Keratinocyte (primary cell): ENCODE measurements around the gene SCAI. TPM values are rescaled to one million over a fixed set of nuclear protein-coding genes. Genes with fewer than 3 reads are reported as not detected.

Source experiments
- DNase-seq: peaks from one replicate; pipeline ENCODE4 v3.0.0-alpha.2; 2011; ENCODE audit warnings: low read depth, missing footprints, low spot score
- FAIRE-seq: peaks from 2 replicates; lab custom pipeline; 2011; peaks lifted over from hg19 to GRCh38; lab: Jason Lieb, UNC
- H2AFZ ChIP-seq: 2 replicates; pipeline ENCODE4 v1.6.0; 2012; ENCODE audit warnings: low read length, control low read depth, inconsistent platforms; ENCODE audit not compliant: control insufficient read depth
- H3K27ac ChIP-seq: 2 replicates; pipeline ENCODE4 v1.5.1; 2011; ENCODE audit warnings: low read length; ENCODE audit not compliant: control insufficient read depth, insufficient read depth
- H3K27me3 ChIP-seq: 3 replicates; pipeline ENCODE4 v1.6.0; 2011; ENCODE audit warnings: low read length; ENCODE audit not compliant: control insufficient read depth, insufficient read depth; ENCODE audit errors: extremely low read depth
- H3K36me3 ChIP-seq, 2 experiments: 2 replicates in 1 of 2; 3 replicates in 1 of 2; pipeline ENCODE4 v1.5.1; 2011; ENCODE audit warnings: low read length in 2 of 2, mild to moderate bottlenecking in 1 of 2; ENCODE audit not compliant: control insufficient read depth in 2 of 2, insufficient read depth in 2 of 2; ENCODE audit errors: extremely low read depth in 1 of 2
- H3K4me1 ChIP-seq: 3 replicates; pipeline ENCODE4 v1.5.1; 2011; ENCODE audit warnings: low read length; ENCODE audit not compliant: control insufficient read depth, insufficient read depth; ENCODE audit errors: extremely low read depth
- H3K4me2 ChIP-seq: 3 replicates; pipeline ENCODE4 v1.6.0; 2011; ENCODE audit warnings: low read depth, low read length; ENCODE audit not compliant: control insufficient read depth, insufficient read depth; ENCODE audit errors: extremely low read depth
- H3K4me3 ChIP-seq, 3 experiments: fragments of 200-600 bp in 1 of 3; sonication (generic) in 1 of 3; 2 replicates in 2 of 3; 3 replicates in 1 of 3; pipeline ENCODE4 v1.5.1; 2011 to 2016; ENCODE audit warnings: low read length in 3 of 3, mild to moderate bottlenecking in 3 of 3, control low read depth in 2 of 3, inconsistent platforms in 1 of 3, low read depth in 1 of 3, mixed read lengths in 1 of 3, mixed run types in 1 of 3, moderate library complexity in 1 of 3; ENCODE audit not compliant: control insufficient read depth in 2 of 3, insufficient read depth in 2 of 3; ENCODE audit errors: extremely low read depth in 1 of 3
- H3K79me2 ChIP-seq: 2 replicates; pipeline ENCODE4 v1.6.0; 2012; ENCODE audit warnings: low read length; ENCODE audit not compliant: control insufficient read depth, insufficient read depth
- H3K9ac ChIP-seq: 3 replicates; pipeline ENCODE4 v1.6.0; 2011; ENCODE audit warnings: low read length; ENCODE audit not compliant: control insufficient read depth, insufficient read depth; ENCODE audit errors: extremely low read depth
- H3K9me1 ChIP-seq: 3 replicates; pipeline ENCODE4 v1.6.0; 2011; ENCODE audit warnings: low read length; ENCODE audit not compliant: control insufficient read depth, insufficient read depth; ENCODE audit errors: extremely low read depth
- H3K9me3 ChIP-seq: 2 replicates; pipeline ENCODE4 v1.5.1; 2012; ENCODE audit warnings: low read depth, low read length; ENCODE audit not compliant: control insufficient read depth
- H4K20me1 ChIP-seq: 3 replicates; pipeline ENCODE4 v1.6.0; 2011; ENCODE audit warnings: low read length; ENCODE audit not compliant: control insufficient read depth, insufficient read depth; ENCODE audit errors: extremely low read depth
- CTCF ChIP-seq, 3 experiments: IDR thresholded peaks in 1 of 3; conservative IDR thresholded peaks in 1 of 3; optimal IDR thresholded peaks in 1 of 3; 2 replicates in 2 of 3; 3 replicates in 1 of 3; pipeline versions ENCODE3 to v1.5.1; 2011; ENCODE audit warnings: low read length in 3 of 3, mild to moderate bottlenecking in 3 of 3, moderate library complexity in 2 of 3, control low read depth in 1 of 3, inconsistent platforms in 1 of 3; ENCODE audit not compliant: insufficient read depth in 2 of 3; ENCODE audit errors: extremely low read depth in 1 of 3
- EZH2 ChIP-seq: IDR thresholded peaks from one replicate; pipeline ENCODE4 v1.6.1; 2012; ENCODE audit warnings: inconsistent platforms, mild to moderate bottlenecking, low read length, moderate library complexity
- dilution Hi-C: fragments of 300-500 bp; cut with MboI; formaldehyde crosslinking; loops from one replicate; pipeline ENCODE4 v1.7.0; 2020; ENCODE audit warnings: low sequenced_read_pairs; ENCODE audit not compliant: extremely low pct_ligation_motif_present
- polyA plus RNA-seq, 5 experiments: library from polyadenylated mRNA; depleted of rRNA in 3 of 5; stranded (reverse) in 3 of 5; stranded (forward) in 1 of 5; unstranded in 1 of 5; fragments of >200 nt; gene quantifications; 1 replicate in 1 of 5; 2 replicates in 3 of 5; 3 replicates in 1 of 5; pipeline versions ENCODE4 v1.2.1 to v1.2.3, GENCODE V29; 2011 to 2012; ENCODE audit warnings: missing spikeins in 2 of 5, low read depth in 1 of 5, low replicate concordance in 1 of 5

Gene SCAI
- polyA plus RNA-seq, 1 donor (not counting 4 experiments of a cell fraction or from before 2014, with no cell fraction given): 3.0 TPM

DNA sequence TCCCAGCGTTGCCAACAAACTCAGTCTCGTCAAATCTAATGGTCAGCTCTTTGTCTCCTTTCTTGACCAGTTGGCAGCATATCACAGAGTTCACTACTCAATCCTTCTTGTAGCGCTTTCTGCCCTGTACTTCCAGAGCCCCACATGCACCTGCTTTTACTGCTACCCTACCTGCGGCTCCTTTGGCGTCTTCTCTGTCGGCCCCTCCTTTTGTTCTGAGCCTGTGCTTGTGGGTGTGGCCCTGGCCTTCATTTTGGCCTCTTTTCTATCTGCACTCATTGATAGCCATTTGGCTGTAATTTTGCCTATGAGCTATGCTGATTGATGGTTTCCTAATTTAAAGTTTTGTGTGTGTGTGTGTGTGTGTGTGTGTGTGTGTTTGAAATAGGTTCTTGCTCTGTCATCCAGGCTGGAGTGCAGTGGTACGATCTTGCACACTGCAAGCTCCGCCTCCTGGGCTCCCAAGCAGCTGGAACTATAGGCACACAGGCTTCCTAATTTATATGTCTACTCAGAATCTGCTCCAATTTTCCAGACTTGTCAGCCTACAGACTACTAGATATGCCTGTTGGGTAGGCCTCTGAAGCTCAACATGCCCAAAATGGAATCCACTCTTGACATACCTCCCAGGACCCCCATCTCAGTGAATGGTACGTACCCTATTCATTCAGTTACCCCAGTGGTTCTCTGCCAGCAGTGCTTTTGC, 249.1 kb downstream of the SCAI start:
- H3K9me3 ChIP-seq: no peaks in the 10 kb centered on the region
- no peak overlapping the region for H2AFZ ChIP-seq
- no peak for DNase-seq
- peaks cover 10 to 15% of the 10 kb centered on the region in 2 experiments for H3K36me3 ChIP-seq
- H3K9ac ChIP-seq: no peak overlapping the region
- no peaks in the 10 kb centered on the region for H4K20me1 ChIP-seq
- no peaks in the 10 kb centered on the region for H3K4me1 ChIP-seq
- TF ChIP-seq CTCF (optimal IDR thresholded peaks at IDR 0.05 in 1 of 3, IDR thresholded peaks at IDR 0.05 in 1 of 3, conservative IDR thresholded peaks at IDR 0.05 in 1 of 3; ENCODE audit: extremely low read depth in 1 of 3, insufficient read depth in 2 of 3, low read length in 3 of 3): no peak
- no peak for TF ChIP-seq EZH2
- no peak overlapping the region for H3K4me3 ChIP-seq
- H3K27ac ChIP-seq: no peak overlapping the region
- H3K4me2 ChIP-seq: no peak overlapping the region
- no peaks in the 10 kb centered on the region for H3K27me3 ChIP-seq
- H3K9me1 ChIP-seq: no peaks in the 10 kb centered on the region
- dilution Hi-C loops: no loop called here
- no peaks in the 10 kb centered on the region for H3K79me2 ChIP-seq
- no peak for FAIRE-seq

Other genes with a start within 250 kb of the SCAI start
- gene GOLGA1, start 202.4 kb downstream of the SCAI start, polyA plus RNA-seq: 7.4 to 8.5 TPM (median 7.6 TPM) in 3 replicates
- 18.5 to 35.9 TPM (median 28.5 TPM) in 3 replicates for gene PPP6C, start 46.3 kb upstream of the SCAI start, polyA plus RNA-seq
- 29.7 to 33.4 TPM (median 30.8 TPM) in 3 replicates for gene RABEPK, start 57.0 kb upstream of the SCAI start, polyA plus RNA-seq
- 138 to 378 TPM (median 274 TPM) in 3 replicates for gene HSPA5, start 97.8 kb upstream of the SCAI start, polyA plus RNA-seq
- 15.1 to 26.8 TPM (median 23.2 TPM) in 3 replicates for gene GAPVD1, start 118.3 kb upstream of the SCAI start, polyA plus RNA-seq